GM19372 (cell line): ENCODE measurements around the gene CCDC148.
"Not testable (repeated sequence)": the region's sequence is repeated elsewhere in the genome, so short reads cannot be mapped to it uniquely, and the experiment has no call there.

Experiments
- ATAC-seq: cut with Tn5 transposase; IDR thresholded peaks from one replicate; pipeline ENCODE4 v1.9.1; 2021; ENCODE audit warnings: mild to moderate bottlenecking, low read depth, moderate library complexity; ENCODE audit not compliant: unreplicated experiment

The CCDC148 gene

GRCh38 chr2:158228943-158229508 is 227.5 kb downstream of the CCDC148 start:
- no peak for ATAC-seq

GRCh38 chr2:158223066-158223465 is 233.5 kb downstream of the CCDC148 start:
- ATAC-seq = not testable (repeated sequence)

- ATAC-seq = no peak
Observed at GRCh38 chr2:158221063-158222020, 235.2 kb downstream of the CCDC148 start.

DNA sequence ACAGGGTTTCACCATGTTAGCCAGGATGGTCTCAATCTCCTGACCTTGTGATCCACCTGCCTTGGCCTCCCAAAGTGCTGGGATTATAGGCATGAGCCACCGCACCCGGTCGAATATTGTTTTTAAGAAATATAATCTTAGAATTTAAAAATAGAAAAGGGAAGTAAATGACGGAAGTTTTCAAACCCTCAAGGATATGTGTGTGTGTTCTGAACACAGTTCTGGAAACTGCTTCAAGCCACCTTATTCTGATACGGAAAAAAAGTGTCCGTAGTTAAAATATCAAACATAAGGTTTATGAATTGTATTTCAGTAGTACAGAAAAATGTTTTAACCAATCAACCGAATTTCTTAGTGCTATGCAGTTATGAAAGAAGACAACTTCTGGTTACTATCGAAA is 239.0 kb downstream of the CCDC148 start:
- ATAC-seq = no peak

GRCh38 chr2:158214431-158214830 is 242.1 kb downstream of the CCDC148 start:
- peak; percentile 87 for ATAC-seq

DNA sequence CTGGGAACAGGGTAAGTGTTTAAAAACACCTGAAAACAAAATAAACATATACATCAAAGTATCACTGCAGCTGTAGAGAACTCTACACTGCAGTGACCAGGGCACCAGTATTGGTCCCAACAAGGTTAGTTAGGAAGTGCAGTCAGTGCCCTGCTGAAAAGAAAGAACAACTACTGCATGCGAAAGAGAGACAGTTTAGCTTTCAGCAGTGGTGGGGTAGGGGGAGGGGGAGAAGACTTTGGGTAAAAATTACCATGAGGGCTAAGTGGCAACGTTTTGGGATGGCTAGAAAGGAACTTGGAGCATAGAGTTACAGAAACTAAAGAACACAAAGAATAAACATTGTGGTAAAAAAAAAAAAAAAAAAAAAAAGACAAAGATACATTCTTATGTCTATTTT is 242.8 kb downstream of the CCDC148 start:
- ATAC-seq = no peak

GRCh38 chr2:158212301-158212700 is 244.3 kb downstream of the CCDC148 start:
- ATAC-seq = no peak

GRCh38 chr2:158211502-158211901 is 245.1 kb downstream of the CCDC148 start:
- no peak for ATAC-seq

- no peak for ATAC-seq
Observed at GRCh38 chr2:158207354-158207753, 249.2 kb downstream of the CCDC148 start.

- no peak for ATAC-seq
Observed at GRCh38 chr2:158205215-158205614, 251.3 kb downstream of the CCDC148 start.

GRCh38 chr2:158204741-158205165 is 251.8 kb downstream of the CCDC148 start:
- no peak for ATAC-seq

GRCh38 chr2:158202161-158202815 is 254.3 kb downstream of the CCDC148 start:
- no peak for ATAC-seq

GRCh38 chr2:158199928-158200650 is 256.5 kb downstream of the CCDC148 start:
- no peak for ATAC-seq

DNA sequence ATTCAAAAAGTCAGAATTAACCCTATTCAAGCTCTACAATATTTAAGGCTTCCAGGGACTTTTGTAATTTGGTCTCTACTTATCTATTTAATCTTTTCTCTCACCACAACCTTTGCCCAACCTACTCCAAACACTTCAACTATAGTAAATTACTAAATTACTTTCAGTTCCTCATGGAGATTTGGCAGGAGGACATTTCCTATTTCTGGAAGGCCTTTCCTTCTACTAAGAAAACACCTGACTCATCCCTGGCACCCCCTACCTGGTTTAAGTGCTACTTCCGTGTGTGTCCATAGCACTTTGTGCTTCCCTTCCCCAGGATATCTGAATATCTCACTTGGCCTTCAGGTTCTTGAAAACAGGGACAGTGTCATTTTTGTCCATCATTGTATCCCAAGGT is 258.6 kb downstream of the CCDC148 start:
- no peak for ATAC-seq

DNA sequence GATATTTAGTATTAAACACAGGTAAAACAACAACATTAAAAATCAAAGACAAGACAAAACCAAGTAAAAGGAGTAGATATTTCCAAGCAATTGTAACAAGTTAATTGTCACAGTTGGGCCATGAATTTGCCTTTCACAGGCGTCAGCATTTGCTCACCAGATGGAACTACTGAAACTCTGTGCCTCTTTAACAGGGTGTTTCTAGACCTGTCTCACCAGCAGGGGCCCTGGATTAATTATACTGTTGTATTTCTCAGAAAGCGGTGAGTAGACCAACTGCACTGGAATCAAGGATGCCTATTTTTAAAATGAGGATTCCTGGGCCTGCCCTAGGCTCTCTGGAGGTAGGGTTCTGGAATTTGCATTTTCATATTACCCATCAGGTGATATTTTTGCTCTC is 262.3 kb downstream of the CCDC148 start:
- no peak for ATAC-seq

DNA sequence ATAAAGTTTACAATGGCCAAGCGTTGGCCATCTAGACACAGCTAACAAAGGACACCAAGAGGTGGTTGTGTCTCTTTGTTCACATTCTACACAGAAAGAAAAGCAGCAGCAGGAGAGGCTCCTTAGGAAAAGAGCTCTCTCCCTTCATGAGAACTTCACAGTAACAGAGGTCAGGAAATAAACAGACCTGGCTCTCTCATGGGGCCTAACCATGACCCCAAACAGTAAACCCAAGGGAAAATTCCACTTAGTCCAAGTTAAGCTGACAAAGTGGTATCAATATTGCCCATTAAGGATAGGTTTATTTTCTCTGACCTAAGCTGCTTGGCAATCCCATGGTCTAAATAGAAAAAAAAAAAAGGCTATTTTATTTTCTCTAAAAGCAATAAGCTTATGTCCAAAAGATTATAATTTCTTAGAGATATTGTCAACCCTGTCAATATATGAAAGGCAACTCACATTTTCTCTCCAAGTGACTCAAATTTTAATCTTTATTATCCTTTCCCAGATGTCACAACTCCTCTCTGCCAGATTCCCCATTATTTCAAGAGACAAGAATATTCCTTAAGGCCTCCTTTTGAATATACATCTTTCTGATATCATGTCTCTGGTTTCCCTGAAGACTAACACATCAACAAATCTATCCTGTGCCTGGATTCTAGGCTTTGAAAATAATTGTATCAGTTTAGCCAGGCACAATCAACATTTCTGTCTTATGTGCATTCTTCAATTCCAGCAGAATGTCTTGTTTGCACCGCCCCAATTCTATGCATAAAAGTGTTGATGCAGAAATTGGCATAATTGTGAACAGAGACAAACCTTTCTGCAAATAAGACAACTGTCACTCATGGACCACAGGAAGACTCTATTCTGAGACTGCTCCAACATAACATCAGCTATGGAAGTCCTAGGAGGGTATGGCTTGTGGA is 263.8 kb downstream of the CCDC148 start:
- no peak for ATAC-seq

GRCh38 chr2:158191076-158191895 is 265.3 kb downstream of the CCDC148 start:
- ATAC-seq = peak; percentile 78

GRCh38 chr2:158189526-158189925 is 267.0 kb downstream of the CCDC148 start:
- ATAC-seq = peak; percentile 50

GRCh38 chr2:158187908-158188307 is 268.6 kb downstream of the CCDC148 start:
- ATAC-seq = no peak
